Brain microvascular endothelial cell (primary cell): Measurements from ENCODE around the gene ANGPTL2.

Source experiments
- DNase-seq: peaks from one replicate; pipeline ENCODE4 v3.0.0-alpha.2; 2020
- H3K27ac ChIP-seq: fragments of 250-450 bp; sonication (Bioruptor Pico); 2 replicates; pipeline ENCODE4 v1.5.1; 2020; ENCODE audit warnings: mild to moderate bottlenecking, moderate library complexity
- H3K27me3 ChIP-seq: fragments of 250-450 bp; sonication (Bioruptor Pico); replicated peaks from 2 replicates; pipeline ENCODE4 v1.5.1; 2020; ENCODE audit warnings: mild to moderate bottlenecking
- H3K36me3 ChIP-seq: fragments of 250-450 bp; sonication (Bioruptor Pico); replicated peaks from 2 replicates; pipeline ENCODE4 v1.5.1; 2020; ENCODE audit warnings: mild to moderate bottlenecking
- H3K4me3 ChIP-seq: 2 replicates; pipeline ENCODE4 v1.5.1; 2011; ENCODE audit warnings: low read depth, mild to moderate bottlenecking, control low read depth, low read length, moderate library complexity
- in situ Hi-C: cut with HindIII; loops from 2 replicates; pipeline ENCODE4 v1.10.0; 2017; ENCODE audit warnings: low sequenced_read_pairs, low pct_ligation_motif_present
- TF ChIP-seq, protein P1 (sequence below): IDR thresholded peaks from 2 replicates; pipeline ENCODE4 v1.5.1; 2011; ENCODE audit warnings: low read depth, mild to moderate bottlenecking, moderate library complexity, low read length, control low read depth, inconsistent platforms; ENCODE audit errors: missing control alignments

Gene ANGPTL2

DNA sequence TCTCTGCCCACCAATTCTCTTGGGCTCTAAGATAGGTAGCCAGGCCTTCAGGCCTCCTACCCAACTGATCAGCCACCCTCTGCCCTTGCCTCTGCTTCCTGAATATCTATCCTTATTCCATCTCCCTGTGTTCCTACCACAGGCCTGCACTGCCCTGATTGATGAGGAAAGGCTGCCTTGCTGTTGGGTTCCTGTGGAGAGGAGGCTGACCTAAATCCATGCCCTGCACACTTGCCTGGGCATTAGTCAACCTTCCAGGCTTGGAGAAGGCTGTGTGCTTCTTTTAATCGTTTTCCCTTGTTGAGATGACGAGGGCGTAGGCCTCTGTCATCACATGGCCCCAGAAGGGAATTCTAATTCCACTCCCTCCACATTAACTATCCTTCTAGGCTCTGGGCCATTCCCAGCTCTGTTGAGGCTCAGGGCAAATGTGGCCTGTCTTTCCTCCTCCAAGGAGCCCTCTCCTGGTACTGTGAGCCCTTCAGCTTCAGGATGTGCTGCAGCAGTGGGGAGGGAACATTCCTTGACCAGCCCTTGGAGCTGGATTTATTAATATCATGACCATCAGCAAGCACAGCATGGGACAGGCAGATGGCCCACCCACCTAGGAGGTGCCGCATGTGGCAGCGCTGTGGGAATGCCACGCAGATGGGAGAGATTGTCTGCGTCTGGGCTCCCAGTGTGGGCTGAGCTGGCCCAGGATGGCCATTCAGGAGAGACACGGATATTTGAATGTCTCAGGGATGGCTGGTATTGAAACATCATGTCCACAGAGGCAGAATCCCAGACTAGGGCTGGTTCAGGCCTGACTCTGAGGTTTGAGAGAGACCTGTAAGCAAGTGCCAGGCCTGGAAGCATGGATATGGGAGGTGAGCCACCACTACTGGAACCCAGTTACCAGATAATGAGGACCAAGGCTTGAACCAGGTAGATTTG, 40.9 kb downstream of the ANGPTL2 start:
- in situ Hi-C loops = no loop called here
- no peak for DNase-seq
- H3K36me3 ChIP-seq = no peaks in the 10 kb centered on the region
- TF ChIP-seq, protein P1, sequence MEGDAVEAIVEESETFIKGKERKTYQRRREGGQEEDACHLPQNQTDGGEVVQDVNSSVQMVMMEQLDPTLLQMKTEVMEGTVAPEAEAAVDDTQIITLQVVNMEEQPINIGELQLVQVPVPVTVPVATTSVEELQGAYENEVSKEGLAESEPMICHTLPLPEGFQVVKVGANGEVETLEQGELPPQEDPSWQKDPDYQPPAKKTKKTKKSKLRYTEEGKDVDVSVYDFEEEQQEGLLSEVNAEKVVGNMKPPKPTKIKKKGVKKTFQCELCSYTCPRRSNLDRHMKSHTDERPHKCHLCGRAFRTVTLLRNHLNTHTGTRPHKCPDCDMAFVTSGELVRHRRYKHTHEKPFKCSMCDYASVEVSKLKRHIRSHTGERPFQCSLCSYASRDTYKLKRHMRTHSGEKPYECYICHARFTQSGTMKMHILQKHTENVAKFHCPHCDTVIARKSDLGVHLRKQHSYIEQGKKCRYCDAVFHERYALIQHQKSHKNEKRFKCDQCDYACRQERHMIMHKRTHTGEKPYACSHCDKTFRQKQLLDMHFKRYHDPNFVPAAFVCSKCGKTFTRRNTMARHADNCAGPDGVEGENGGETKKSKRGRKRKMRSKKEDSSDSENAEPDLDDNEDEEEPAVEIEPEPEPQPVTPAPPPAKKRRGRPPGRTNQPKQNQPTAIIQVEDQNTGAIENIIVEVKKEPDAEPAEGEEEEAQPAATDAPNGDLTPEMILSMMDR = no peak
- no peak overlapping the region for H3K27ac ChIP-seq
- H3K4me3 ChIP-seq = no peak overlapping the region
- H3K27me3 ChIP-seq = peaks cover 2% of the 10 kb centered on the region

DNA sequence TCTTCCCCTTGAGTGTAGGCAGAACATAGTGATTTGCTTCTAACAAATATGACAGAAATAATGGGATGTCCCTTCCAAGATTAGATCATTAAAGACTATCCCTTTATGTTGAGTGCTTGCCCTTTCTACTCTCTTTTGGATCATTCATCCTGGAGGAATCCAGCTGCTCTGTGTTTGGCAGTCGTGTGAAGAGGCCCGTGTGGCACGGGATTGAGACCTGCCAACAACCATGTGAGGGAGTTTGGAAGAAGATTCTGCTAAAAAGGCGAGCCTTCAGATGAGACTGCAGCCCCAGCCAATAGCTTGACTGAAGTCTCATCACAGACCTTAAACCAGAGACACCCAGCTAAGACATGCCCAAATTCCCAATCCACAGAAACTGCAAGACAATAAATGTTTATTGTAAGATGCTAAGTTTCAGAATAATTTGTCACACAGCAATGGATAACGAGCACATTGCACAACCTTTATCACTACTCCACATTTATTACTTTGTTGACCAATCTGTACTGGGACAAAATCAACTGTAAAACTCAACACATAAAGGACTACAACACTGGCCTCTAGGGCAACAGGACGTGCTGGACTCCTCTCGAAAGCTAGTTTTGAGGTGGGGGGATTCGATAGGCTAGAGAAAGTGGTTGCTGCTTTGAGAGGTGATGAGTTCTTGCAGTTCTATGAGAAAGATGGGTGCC, 42.8 kb downstream of the ANGPTL2 start:
- no peak for DNase-seq
- no peak overlapping the region for H3K4me3 ChIP-seq
- no peak overlapping the region for H3K27ac ChIP-seq
- no peaks in the 10 kb centered on the region for H3K36me3 ChIP-seq
- TF ChIP-seq, protein P1 = no peak
- H3K27me3 ChIP-seq = peaks cover 2% of the 10 kb centered on the region
- in situ Hi-C loops = no loop called here

DNA sequence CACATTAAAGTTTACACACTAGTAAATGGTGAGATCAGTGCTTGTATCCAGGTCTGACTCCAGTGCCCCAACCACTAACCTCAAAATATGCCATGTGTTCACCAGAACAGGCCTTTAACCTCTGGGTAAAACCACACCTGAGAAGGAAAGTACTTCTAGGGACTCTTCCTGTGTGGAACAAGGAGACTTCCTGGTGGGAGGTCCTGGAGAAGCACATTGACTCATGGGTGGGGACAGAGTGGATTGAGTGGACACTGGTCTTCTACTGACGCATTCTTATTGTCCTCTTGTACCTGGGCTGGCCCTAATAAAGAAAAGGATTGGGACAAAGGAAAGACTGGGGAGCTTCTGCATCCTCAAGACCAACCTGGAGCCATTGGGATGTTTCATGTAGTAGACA, 43.4 kb downstream of the ANGPTL2 start:
- Histone ChIP-seq H3K27ac (no peak overlapping the region), H3K27me3 (no peaks in the 10 kb centered on the region), H3K36me3 (no peaks in the 10 kb centered on the region), H3K4me3 (no peak overlapping the region)
- in situ Hi-C loops = no loop called here
- TF ChIP-seq, protein P1 = no peak
- DNase-seq = no peak

GRCh38 chr9:127078336-127078735, 44.1 kb downstream of the ANGPTL2 start:
- Histone ChIP-seq H3K27ac (no peak overlapping the region), H3K27me3 (no peaks in the 10 kb centered on the region), H3K4me3 (no peak overlapping the region), H3K36me3 (no peaks in the 10 kb centered on the region)
- in situ Hi-C loops = no loop called here
- no peak for DNase-seq
- TF ChIP-seq, protein P1 = no peak

GRCh38 chr9:127077644-127077946, 44.8 kb downstream of the ANGPTL2 start:
- H3K27me3 ChIP-seq = no peaks in the 10 kb centered on the region
- no peak for DNase-seq

More at GRCh38 chr9:127077644-127077946, 44.8 kb downstream of the ANGPTL2 start:
- TF ChIP-seq, protein P1 = no peak
- Histone ChIP-seq H3K36me3 (no peaks in the 10 kb centered on the region), H3K4me3 (no peak overlapping the region), H3K27ac (no peak overlapping the region)
- in situ Hi-C loops = no loop called here
